ENCODE measurements around the gene ZBTB20. TPM values are rescaled to one million over a fixed set of nuclear protein-coding genes. Genes with fewer than 3 reads are reported as not detected.
A peak's percentile ranks its signal among the peaks of the same experiment; 100 is the strongest.

ZBTB20 gene
- total and polyA plus RNA-seq, 7 donors, result 0.40 to 74.9 (median 41.7) TPM

GRCh38 chr3:114572364-114573062, 574.6 kb downstream of the ZBTB20 start:
- TF ChIP-seq CTCF (IDR thresholded peaks at IDR 0.05), result no peak
- intact Hi-C loops (cut with DNase I), result no loop called here
- 48 to 63% (median 49%) methylated on average over 3 of the region's 3 CpGs for WGBS, 3 donors
- ATAC-seq (no peak), DNase-seq (no peak)
- H3K9me3 ChIP-seq, result no peaks in the 10 kb centered on the region
- H3K4me3 ChIP-seq, result no peak overlapping the region
- H3K36me3 ChIP-seq (ENCODE audit: insufficient read depth in 1 of 2, low read depth in 1 of 2), result no peaks in the 10 kb centered on the region
- no peaks in the 10 kb centered on the region for H3K27me3 ChIP-seq (ENCODE audit: insufficient read depth in 3 of 3, low read length in 2 of 3)
- peaks cover 54% of the 10 kb centered on the region for H3K4me1 ChIP-seq
- H3K27ac ChIP-seq, result no peak overlapping the region

- H3K4me1 ChIP-seq, result peaks cover 57% of the 10 kb centered on the region
- no peak for DNase-seq
Observed at GRCh38 chr3:114571363-114571762, 575.7 kb downstream of the ZBTB20 start.

DNA sequence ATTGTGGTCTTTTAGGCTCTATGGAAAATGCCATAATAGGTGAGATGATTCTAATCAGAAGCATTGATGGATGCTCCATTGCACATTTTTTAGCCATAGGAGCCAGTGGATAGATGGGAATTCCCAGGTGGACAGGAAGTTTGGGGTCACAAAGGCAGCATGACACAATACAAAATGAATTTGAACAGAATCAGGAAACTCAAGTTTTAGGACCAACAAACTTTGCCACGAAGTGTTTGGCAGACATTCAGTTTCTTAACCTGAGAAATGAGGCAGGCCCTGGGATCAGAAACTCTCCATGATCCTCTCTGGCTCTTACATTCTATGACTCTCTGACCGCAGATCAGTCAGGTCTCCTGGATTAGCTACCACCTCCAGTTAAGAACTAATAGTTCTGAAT, 577.9 kb downstream of the ZBTB20 start:
- Histone ChIP-seq H3K4me3 (no peak overlapping the region), H3K27me3 (ENCODE audit: insufficient read depth in 3 of 3, low read length in 2 of 3) (no peaks in the 10 kb centered on the region), H3K27ac (no peak overlapping the region), H3K4me1 (peaks cover 51% of the 10 kb centered on the region), H3K9me3 (no peaks in the 10 kb centered on the region), H3K36me3 (ENCODE audit: insufficient read depth in 1 of 2, low read depth in 1 of 2) (no peaks in the 10 kb centered on the region)
- whole genome bisulfite sequencing, 3 donors, result 54 to 66% (median 58%) methylated on average over 2 of the region's 2 CpGs
- no peak for DNase-seq
- no peak for ATAC-seq
- intact Hi-C loops (cut with DNase I), result no loop called here
- no peak for TF ChIP-seq CTCF (IDR thresholded peaks at IDR 0.05)

More at GRCh38 chr3:114571363-114571762, 575.7 kb downstream of the ZBTB20 start:
- ATAC-seq, result no peak
- H3K4me3 ChIP-seq, result no peak overlapping the region
- no peaks in the 10 kb centered on the region for H3K36me3 ChIP-seq (ENCODE audit: insufficient read depth in 1 of 2, low read depth in 1 of 2)
- no peaks in the 10 kb centered on the region for H3K27me3 ChIP-seq (ENCODE audit: insufficient read depth in 3 of 3, low read length in 2 of 3)
- TF ChIP-seq CTCF (IDR thresholded peaks at IDR 0.05), result no peak
- no peak overlapping the region for H3K27ac ChIP-seq
- intact Hi-C loops (cut with DNase I), result no loop called here
- H3K9me3 ChIP-seq, result no peaks in the 10 kb centered on the region
- whole genome bisulfite sequencing, 3 donors, result 67 to 71% (median 70%) methylated on average over 3 of the region's 3 CpGs

DNA sequence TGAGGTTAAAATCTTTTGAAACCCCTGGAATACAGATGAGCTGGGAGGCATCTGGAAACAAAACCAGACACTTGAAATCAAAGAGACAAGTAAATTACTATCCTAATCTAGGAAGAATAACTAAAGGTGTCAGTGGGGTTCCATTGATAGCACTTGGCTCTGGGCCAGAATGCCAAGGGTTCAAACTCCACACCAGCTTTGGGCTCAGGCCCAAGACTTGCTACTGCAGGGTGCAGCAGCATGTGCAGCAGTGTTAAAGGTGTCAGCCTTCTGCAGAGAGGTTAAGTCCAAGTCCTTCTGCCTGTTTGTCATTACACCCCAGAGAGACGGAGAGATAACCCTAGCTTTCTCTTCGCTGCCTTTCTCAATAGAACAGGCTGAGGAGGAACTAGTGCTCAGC, 579.3 kb downstream of the ZBTB20 start:
- H3K9me3 ChIP-seq, result no peaks in the 10 kb centered on the region
- no peak overlapping the region for H3K27ac ChIP-seq
- intact Hi-C loops (cut with DNase I), result no loop called here
- no peaks in the 10 kb centered on the region for H3K36me3 ChIP-seq (ENCODE audit: insufficient read depth in 1 of 2, low read depth in 1 of 2)
- DNase-seq, result no peak
- ATAC-seq, result no peak
- TF ChIP-seq CTCF (IDR thresholded peaks at IDR 0.05), result no peak
- 95 to 99% (median 97%) methylated on average over 2 of the region's 2 CpGs for WGBS, 3 donors
- H3K27me3 ChIP-seq (ENCODE audit: insufficient read depth in 3 of 3, low read length in 2 of 3), result no peaks in the 10 kb centered on the region
- peaks cover 43% of the 10 kb centered on the region for H3K4me1 ChIP-seq
- no peak overlapping the region for H3K4me3 ChIP-seq

GRCh38 chr3:114566767-114567166, 580.3 kb downstream of the ZBTB20 start:
- Histone ChIP-seq H3K4me1 (peaks cover 33% of the 10 kb centered on the region), H3K9me3 (peaks cover under 1% of the 10 kb centered on the region), H3K27me3 (ENCODE audit: insufficient read depth in 3 of 3, low read length in 2 of 3) (no peaks in the 10 kb centered on the region), H3K4me3 (no peak overlapping the region), H3K36me3 (ENCODE audit: insufficient read depth in 1 of 2, low read depth in 1 of 2) (no peaks in the 10 kb centered on the region), H3K27ac (peak overlapping the region; percentile 38)
- ATAC-seq (peak in 1 of 4 donors; percentile 19), DNase-seq (no peak)
- intact Hi-C loops (cut with DNase I), result no loop called here
- TF ChIP-seq CTCF (IDR thresholded peaks at IDR 0.05), result no peak

Data from psoas muscle (tissue), 8 donors.